ENCODE results near the gene YY1AP1.
"Not testable (repeated sequence)": the region's sequence is repeated elsewhere in the genome, so short reads cannot be mapped to it uniquely, and the experiment has no call there.

The YY1AP1 gene

DNA sequence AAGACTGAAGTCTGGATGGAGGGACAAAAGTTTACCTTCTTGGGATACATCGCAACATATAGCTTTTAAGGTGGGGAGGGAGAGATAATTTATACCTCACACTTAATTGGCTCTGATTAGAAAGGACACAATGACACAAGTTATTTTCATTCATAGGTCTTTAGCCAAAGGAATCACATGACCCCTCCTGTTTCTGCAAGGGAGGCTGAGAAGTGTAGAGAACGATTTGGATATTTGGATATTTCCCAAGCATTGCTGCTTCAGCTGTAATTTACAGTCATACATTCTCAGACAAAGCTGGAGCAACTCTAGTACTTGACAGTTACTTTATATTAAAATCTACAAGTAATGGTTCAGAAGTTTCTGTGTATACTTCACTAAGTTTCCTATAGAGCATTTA is 24.5 kb upstream of the YY1AP1 start:
- Histone ChIP-seq H4K20me1 (ENCODE audit: control insufficient read depth, insufficient read depth, low read depth, low read length) (no peaks in the 10 kb centered on the region), H3K9me3 (ENCODE audit: control insufficient read depth, insufficient read depth, low read length) (no peaks in the 10 kb centered on the region)

DNA sequence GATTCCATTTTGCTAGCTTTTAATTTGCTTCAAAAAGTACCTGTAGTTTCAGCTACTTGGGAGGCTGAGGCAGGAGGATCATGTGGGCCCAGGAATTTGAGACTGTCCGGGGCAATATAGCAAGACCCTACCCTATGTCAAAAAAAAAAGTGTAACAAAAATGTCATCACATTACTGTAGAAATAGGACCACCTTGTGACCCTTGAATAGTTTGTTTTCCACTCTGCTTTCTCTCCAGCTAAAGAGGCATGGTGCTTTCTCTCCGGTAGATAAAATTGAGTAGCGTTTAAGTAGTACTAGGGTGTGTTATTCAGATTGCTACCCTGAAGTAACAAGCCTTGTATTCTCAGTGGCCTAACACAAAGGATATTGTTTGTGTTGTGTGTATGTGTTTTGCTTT is 24.1 kb upstream of the YY1AP1 start:
- not testable (repeated sequence) for H3K27me3 ChIP-seq (ENCODE audit: control insufficient read depth, low read length); H3K27ac ChIP-seq (ENCODE audit: low read depth, low read length); H4K20me1 ChIP-seq (ENCODE audit: control insufficient read depth, insufficient read depth, low read depth, low read length); H3F3A ChIP-seq (ENCODE audit: control insufficient read depth, insufficient read depth); H3K4me3 ChIP-seq (ENCODE audit: low read length); H3K9me2 ChIP-seq (replicated peaks; ENCODE audit: control insufficient read depth, low read length); H3K9me3 ChIP-seq (ENCODE audit: control insufficient read depth, insufficient read depth, low read length); H3K4me2 ChIP-seq (ENCODE audit: low read length)
- Histone ChIP-seq H3K4me1 (ENCODE audit: control insufficient read depth, low read length) (peaks cover 13% of the 10 kb centered on the region), H3K36me3 (ENCODE audit: control insufficient read depth, low read length) (peaks cover 42% of the 10 kb centered on the region), H3K79me2 (ENCODE audit: control insufficient read depth, low read length) (peaks cover 50% of the 10 kb centered on the region)

More for the DNA sequence above, 24.5 kb upstream of the YY1AP1 start:
- Histone ChIP-seq H3K79me2 (ENCODE audit: control insufficient read depth, low read length) (peaks cover 47% of the 10 kb centered on the region), H3F3A (ENCODE audit: control insufficient read depth, insufficient read depth) (no peaks in the 10 kb centered on the region), H3K9me2 (replicated peaks; ENCODE audit: control insufficient read depth, low read length) (no peaks in the 10 kb centered on the region), H3K4me1 (ENCODE audit: control insufficient read depth, low read length) (peaks cover 13% of the 10 kb centered on the region), H3K4me3 (ENCODE audit: low read length) (no peak overlapping the region), H3K27ac (ENCODE audit: low read depth, low read length) (no peak overlapping the region), H3K4me2 (ENCODE audit: low read length) (no peak overlapping the region), H3K27me3 (ENCODE audit: control insufficient read depth, low read length) (no peaks in the 10 kb centered on the region), H3K36me3 (ENCODE audit: control insufficient read depth, low read length) (peaks cover 45% of the 10 kb centered on the region)
- TF ChIP-seq, protein P1, sequence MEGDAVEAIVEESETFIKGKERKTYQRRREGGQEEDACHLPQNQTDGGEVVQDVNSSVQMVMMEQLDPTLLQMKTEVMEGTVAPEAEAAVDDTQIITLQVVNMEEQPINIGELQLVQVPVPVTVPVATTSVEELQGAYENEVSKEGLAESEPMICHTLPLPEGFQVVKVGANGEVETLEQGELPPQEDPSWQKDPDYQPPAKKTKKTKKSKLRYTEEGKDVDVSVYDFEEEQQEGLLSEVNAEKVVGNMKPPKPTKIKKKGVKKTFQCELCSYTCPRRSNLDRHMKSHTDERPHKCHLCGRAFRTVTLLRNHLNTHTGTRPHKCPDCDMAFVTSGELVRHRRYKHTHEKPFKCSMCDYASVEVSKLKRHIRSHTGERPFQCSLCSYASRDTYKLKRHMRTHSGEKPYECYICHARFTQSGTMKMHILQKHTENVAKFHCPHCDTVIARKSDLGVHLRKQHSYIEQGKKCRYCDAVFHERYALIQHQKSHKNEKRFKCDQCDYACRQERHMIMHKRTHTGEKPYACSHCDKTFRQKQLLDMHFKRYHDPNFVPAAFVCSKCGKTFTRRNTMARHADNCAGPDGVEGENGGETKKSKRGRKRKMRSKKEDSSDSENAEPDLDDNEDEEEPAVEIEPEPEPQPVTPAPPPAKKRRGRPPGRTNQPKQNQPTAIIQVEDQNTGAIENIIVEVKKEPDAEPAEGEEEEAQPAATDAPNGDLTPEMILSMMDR (IDR thresholded peaks at IDR 0.05; ENCODE audit: low read depth, low read length, poor library complexity, severe bottlenecking): no peak
- TF ChIP-seq EZH2phosphoT487 (IDR thresholded peaks at IDR 0.05; ENCODE audit: borderline replicate concordance, low read length): no peak

DNA sequence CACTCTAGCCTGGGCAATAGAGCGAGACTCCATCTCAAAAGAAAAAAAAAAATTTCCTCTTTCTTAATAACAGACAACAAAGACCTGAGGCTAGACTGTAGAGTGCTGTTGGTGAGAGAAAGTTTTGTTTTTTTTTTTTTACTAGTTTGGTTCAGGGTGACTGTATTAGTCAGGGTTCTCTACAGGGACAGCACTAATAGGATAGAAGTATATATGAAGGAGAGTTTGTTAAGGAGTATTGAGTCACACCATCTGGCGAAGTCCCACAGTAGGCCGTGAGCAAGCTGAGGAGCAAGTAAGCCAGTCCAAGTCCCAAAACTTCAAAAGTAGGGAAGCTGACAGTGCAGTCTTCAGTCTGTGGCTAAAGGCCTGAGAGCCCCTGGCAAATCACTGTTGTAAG is 22.9 kb upstream of the YY1AP1 start:
- not testable (repeated sequence) for H3K4me1 ChIP-seq (ENCODE audit: control insufficient read depth, low read length); H3K4me3 ChIP-seq (ENCODE audit: low read length); H3K27me3 ChIP-seq (ENCODE audit: control insufficient read depth, low read length); H3K9me3 ChIP-seq (ENCODE audit: control insufficient read depth, insufficient read depth, low read length); H4K20me1 ChIP-seq (ENCODE audit: control insufficient read depth, insufficient read depth, low read depth, low read length); H3F3A ChIP-seq (ENCODE audit: control insufficient read depth, insufficient read depth); H3K4me2 ChIP-seq (ENCODE audit: low read length); H3K9me2 ChIP-seq (replicated peaks; ENCODE audit: control insufficient read depth, low read length); H3K27ac ChIP-seq (ENCODE audit: low read depth, low read length)
- H3K36me3 ChIP-seq (ENCODE audit: control insufficient read depth, low read length): peaks cover 33% of the 10 kb centered on the region
- H3K79me2 ChIP-seq (ENCODE audit: control insufficient read depth, low read length): peaks cover 51% of the 10 kb centered on the region

DNA sequence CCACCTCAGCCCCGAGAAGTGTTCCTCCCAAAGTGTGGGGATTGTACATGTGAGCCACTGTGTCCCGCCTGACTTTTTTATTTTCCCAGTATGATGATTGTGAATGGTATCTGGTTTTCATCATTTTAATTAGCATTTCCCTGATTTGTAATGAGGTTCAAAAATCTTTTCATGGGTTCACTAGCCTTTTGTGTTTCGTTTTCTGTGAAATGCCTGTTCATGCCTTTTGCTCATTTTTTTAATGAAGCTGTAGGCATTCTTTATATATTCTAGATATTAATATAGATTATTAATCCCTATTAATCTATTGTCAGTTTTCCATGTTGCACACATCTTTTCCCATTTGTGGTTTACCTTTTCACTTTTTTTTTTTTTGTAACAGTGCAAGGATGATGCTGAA is 20.8 kb upstream of the YY1AP1 start:
- H3K4me3 ChIP-seq (ENCODE audit: low read length): no peak overlapping the region
- no peaks in the 10 kb centered on the region for H3K9me2 ChIP-seq (replicated peaks; ENCODE audit: control insufficient read depth, low read length)
- H3F3A ChIP-seq (ENCODE audit: control insufficient read depth, insufficient read depth): peaks cover 6% of the 10 kb centered on the region
- no peak overlapping the region for H3K4me2 ChIP-seq (ENCODE audit: low read length)
- no peaks in the 10 kb centered on the region for H3K27me3 ChIP-seq (ENCODE audit: control insufficient read depth, low read length)
- no peak overlapping the region for H3K27ac ChIP-seq (ENCODE audit: low read depth, low read length)
- no peaks in the 10 kb centered on the region for H3K9me3 ChIP-seq (ENCODE audit: control insufficient read depth, insufficient read depth, low read length)
- no peaks in the 10 kb centered on the region for H4K20me1 ChIP-seq (ENCODE audit: control insufficient read depth, insufficient read depth, low read depth, low read length)
- H3K79me2 ChIP-seq (ENCODE audit: control insufficient read depth, low read length): peaks cover 64% of the 10 kb centered on the region
- TF ChIP-seq, protein P1 (IDR thresholded peaks at IDR 0.05; ENCODE audit: low read depth, low read length, poor library complexity, severe bottlenecking): no peak
- TF ChIP-seq EZH2phosphoT487 (IDR thresholded peaks at IDR 0.05; ENCODE audit: borderline replicate concordance, low read length): no peak
- peaks cover 25% of the 10 kb centered on the region for H3K36me3 ChIP-seq (ENCODE audit: control insufficient read depth, low read length)
- no peaks in the 10 kb centered on the region for H3K4me1 ChIP-seq (ENCODE audit: control insufficient read depth, low read length)

Measured in DOHH2 (cell line).